OCI-LY3 (cell line): ENCODE results near the gene SSTR5.

Experiments
- CTCF ChIP-seq: fragments of 200-600, 300-600 bp; sonication (generic); IDR thresholded peaks from 2 replicates; pipeline ENCODE4 v1.5.1; 2014; ENCODE audit warnings: antibody characterized with exemption, low read length, low read depth
- EZH2phosphoT487 ChIP-seq: fragments of 200-600 bp; shearing (Covaris generic); IDR thresholded peaks from 2 replicates; pipeline ENCODE4 v1.6.1; 2018; ENCODE audit warnings: antibody characterized with exemption, mixed run types, low read depth

GRCh38 chr16:1024138-1024537 is 48.4 kb upstream of the SSTR5 start:
- no peak for TF ChIP-seq CTCF
- no peak for TF ChIP-seq EZH2phosphoT487
